IMR-90 (cell line): ENCODE results near the gene TOP3B. TPM values are rescaled to one million over a fixed set of nuclear protein-coding genes. Genes with fewer than 3 reads are reported as not detected.

Experiments
- BHLHE40 ChIP-seq: fragments of 150-350 bp; IDR thresholded peaks from 2 replicates; pipeline ENCODE4 v1.6.1; 2016; ENCODE audit warnings: mild to moderate bottlenecking, low read depth, low read length
- NFE2L2 ChIP-seq: fragments of 150-350 bp; IDR thresholded peaks from 2 replicates; pipeline ENCODE4 v1.6.1; 2016; ENCODE audit warnings: low read depth, mild to moderate bottlenecking, low read length
- RAD21 ChIP-seq: IDR thresholded peaks from 2 replicates; pipeline ENCODE4 v1.6.1; 2012; ENCODE audit warnings: low read length, improper control_type of control experiment
- RCOR1 ChIP-seq: IDR thresholded peaks from 2 replicates; pipeline ENCODE4 v1.6.1; 2012; ENCODE audit warnings: mild to moderate bottlenecking, low read length, improper control_type of control experiment; ENCODE audit not compliant: insufficient replicate concordance
- RFX5 ChIP-seq: IDR thresholded peaks from 2 replicates; pipeline ENCODE4 v1.8.0; 2012; ENCODE audit warnings: low read depth, mild to moderate bottlenecking, low read length, moderate library complexity
- polyA plus RNA-seq, 3 experiments: library from polyadenylated mRNA; depleted of rRNA; stranded (reverse); fragments of >200 nt; gene quantifications; 2 replicates each; pipeline ENCODE4 v1.2.3, GENCODE V29; 2012; ENCODE audit warnings: low replicate concordance in 1 of 3
- total RNA-seq: library from RNA; depleted of rRNA; stranded (reverse); fragments of >200 nt; gene quantifications from 2 replicates; pipeline ENCODE4 v1.2.3, GENCODE V29; 2012
- TF ChIP-seq, protein P1 (sequence below): fragments of 150-350 bp; IDR thresholded peaks from 2 replicates; pipeline ENCODE4 v1.6.1; 2017; ENCODE audit warnings: mild to moderate bottlenecking, antibody characterized with exemption, low read length, low read depth

The TOP3B gene
- total and polyA plus RNA-seq, 2 of the 4 experiments (the other 2 are of a cell fraction), result 23.0 to 23.5 TPM

DNA sequence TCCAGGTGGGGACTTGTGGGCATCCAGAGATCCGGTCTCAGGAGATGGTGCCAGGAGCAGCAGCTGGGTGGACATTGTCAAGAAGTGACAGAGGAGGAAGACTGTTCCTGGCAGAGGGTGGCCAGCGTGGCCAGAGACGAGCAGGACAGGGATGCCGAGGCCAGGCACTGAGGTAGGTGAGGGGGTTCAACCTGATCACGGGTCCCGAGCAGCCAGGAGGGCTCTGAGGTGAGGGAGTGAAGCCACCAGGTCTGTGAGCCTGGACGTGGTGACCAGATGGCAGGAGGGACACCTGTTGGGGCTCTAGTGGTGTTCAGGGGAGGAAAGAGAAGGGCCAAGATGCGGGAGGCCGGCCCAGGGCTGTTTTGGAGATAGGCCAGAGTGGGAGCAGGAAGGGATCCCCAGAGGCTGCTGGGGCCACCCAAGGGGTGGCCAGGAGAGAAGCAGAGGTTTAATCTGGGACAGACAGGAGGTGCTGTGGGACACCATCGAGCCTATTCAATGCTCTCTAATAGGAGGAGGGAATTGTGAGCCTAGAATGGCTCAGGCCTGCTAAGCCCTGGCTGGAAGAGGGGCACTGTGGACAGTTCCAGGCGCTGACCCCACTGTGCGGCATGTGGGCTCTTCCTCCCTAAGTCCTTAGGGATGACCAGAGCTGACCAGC lies 36.2 kb downstream of the TOP3B start (continued):
- TF ChIP-seq, protein P1, sequence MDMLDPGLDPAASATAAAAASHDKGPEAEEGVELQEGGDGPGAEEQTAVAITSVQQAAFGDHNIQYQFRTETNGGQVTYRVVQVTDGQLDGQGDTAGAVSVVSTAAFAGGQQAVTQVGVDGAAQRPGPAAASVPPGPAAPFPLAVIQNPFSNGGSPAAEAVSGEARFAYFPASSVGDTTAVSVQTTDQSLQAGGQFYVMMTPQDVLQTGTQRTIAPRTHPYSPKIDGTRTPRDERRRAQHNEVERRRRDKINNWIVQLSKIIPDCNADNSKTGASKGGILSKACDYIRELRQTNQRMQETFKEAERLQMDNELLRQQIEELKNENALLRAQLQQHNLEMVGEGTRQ, result no peak
- TF ChIP-seq RFX5 (no peak), BHLHE40 (no peak), NFE2L2 (no peak), RAD21 (no peak), RCOR1 (no peak)
